Fibroblast of lung (primary cell): ENCODE measurements around the gene AGO1. TPM values are rescaled to one million over a fixed set of nuclear protein-coding genes. Genes with fewer than 3 reads are reported as not detected.
"Not testable (repeated sequence)": the region's sequence is repeated elsewhere in the genome, so short reads cannot be mapped to it uniquely, and the experiment has no call there.

Source experiments
- DNase-seq, 2 donors: peaks; one replicate each; pipeline versions ENCODE4 v3.0.0 to v3.0.0-alpha.2; 2010; ENCODE audit warnings: low read depth in 2 of 2
- H2AFZ ChIP-seq: 2 replicates; pipeline ENCODE4 v1.5.1; 2012; ENCODE audit warnings: low read length, control low read depth, inconsistent platforms
- H3K27ac ChIP-seq: 2 replicates; pipeline ENCODE4 v1.5.1; 2011; ENCODE audit warnings: low read length, control low read depth; ENCODE audit not compliant: insufficient read depth
- H3K27me3 ChIP-seq: 2 replicates; pipeline ENCODE4 v1.5.1; 2011; ENCODE audit warnings: mild to moderate bottlenecking, low read length; ENCODE audit not compliant: control insufficient read depth, insufficient read depth
- H3K36me3 ChIP-seq: 2 replicates; pipeline ENCODE4 v1.5.1; 2011; ENCODE audit warnings: low read length; ENCODE audit not compliant: control insufficient read depth, insufficient read depth
- H3K4me1 ChIP-seq: 2 replicates; pipeline ENCODE4 v1.5.1; 2011; ENCODE audit warnings: low read length; ENCODE audit not compliant: control insufficient read depth, insufficient read depth; ENCODE audit errors: extremely low read depth
- H3K4me2 ChIP-seq: 2 replicates; pipeline ENCODE4 v1.5.1; 2011; ENCODE audit warnings: low read length, control low read depth; ENCODE audit not compliant: insufficient read depth; ENCODE audit errors: extremely low read depth
- H3K4me3 ChIP-seq, 4 experiments: fragments of 200-600 bp in 1 of 4; sonication (generic) in 1 of 4; replicated peaks in 1 of 4; 2 replicates each; pipeline ENCODE4 v1.5.1; 2011 to 2016; ENCODE audit warnings: low read length in 4 of 4, low read depth in 3 of 4, mild to moderate bottlenecking in 3 of 4, control low read depth in 2 of 4, inconsistent platforms in 1 of 4, mixed read lengths in 1 of 4; ENCODE audit not compliant: insufficient read depth in 1 of 4; ENCODE audit errors: control extremely low read depth in 1 of 4
- H3K79me2 ChIP-seq: 2 replicates; pipeline ENCODE4 v1.5.1; 2012; ENCODE audit warnings: mild to moderate bottlenecking, low read length, inconsistent platforms; ENCODE audit not compliant: control insufficient read depth, insufficient read depth
- H3K9ac ChIP-seq: 2 replicates; pipeline ENCODE4 v1.5.1; 2011; ENCODE audit warnings: mild to moderate bottlenecking, low read length, control low read depth; ENCODE audit not compliant: insufficient read depth
- H3K9me3 ChIP-seq: 2 replicates; pipeline ENCODE4 v1.5.1; 2012; ENCODE audit warnings: low read depth, low read length; ENCODE audit not compliant: control insufficient read depth, insufficient read depth
- H4K20me1 ChIP-seq: 2 replicates; pipeline ENCODE4 v1.5.1; 2011; ENCODE audit warnings: low read length; ENCODE audit not compliant: control insufficient read depth, insufficient read depth; ENCODE audit errors: extremely low read depth
- CTCF ChIP-seq, 2 donors: IDR thresholded peaks in 1 of 2; conservative IDR thresholded peaks in 1 of 2; 1 replicate in 1 of 2; 2 replicates in 1 of 2; pipeline ENCODE4 v1.5.1; 2011 to 2012; ENCODE audit warnings: low read length in 2 of 2, control low read depth in 1 of 2, inconsistent platforms in 1 of 2, low read depth in 1 of 2, mild to moderate bottlenecking in 1 of 2
- EZH2 ChIP-seq: IDR thresholded peaks from 2 replicates; pipeline ENCODE4 v1.5.1; 2012; ENCODE audit warnings: low read length, control low read depth, mild to moderate bottlenecking; ENCODE audit errors: missing control alignments
- polyA plus RNA-seq, 2 donors: library from polyadenylated mRNA; depleted of rRNA in 1 of 2; stranded (reverse) in 1 of 2; unstranded in 1 of 2; fragments of >200 nt; gene quantifications; 2 replicates each; pipeline ENCODE4 v1.2.1, GENCODE V29; 2011 to 2012; ENCODE audit warnings: missing spikeins in 1 of 2
- total RNA-seq: library from RNA; depleted of rRNA; stranded (reverse); fragments of >200 nt; gene quantifications from 2 replicates; pipeline ENCODE4 v1.2.1, GENCODE V29; 2014

The AGO1 gene
- total and polyA plus RNA-seq, 2 donors (not counting 1 experiment from before 2014, with no cell fraction given) = 7.6 to 12.8 TPM

DNA sequence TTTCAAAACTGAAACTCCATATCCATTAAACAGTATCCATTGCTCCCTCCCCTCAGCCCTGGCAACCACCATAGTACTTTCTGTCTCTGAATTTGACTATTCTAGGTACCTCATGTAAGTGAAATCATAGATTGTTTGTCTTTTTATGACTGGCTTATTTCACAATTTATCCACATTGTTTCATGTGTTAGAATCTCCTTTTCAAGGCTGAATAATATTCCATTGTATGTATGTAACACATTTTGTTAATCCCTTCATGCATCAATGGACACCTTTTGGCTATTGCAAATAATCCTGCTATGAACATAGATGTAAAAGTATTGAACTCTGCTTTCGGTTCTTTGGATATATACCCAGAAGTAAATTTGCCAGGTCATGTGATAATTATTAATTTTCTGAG, 85.4 kb downstream of the AGO1 start:
- no peak overlapping the region for H3K4me2 ChIP-seq
- no peak overlapping the region for H2AFZ ChIP-seq
- no peak overlapping the region for H3K4me3 ChIP-seq
- no peak overlapping the region for H3K9ac ChIP-seq
- no peaks in the 10 kb centered on the region for H3K27me3 ChIP-seq
- no peaks in the 10 kb centered on the region for H3K4me1 ChIP-seq
- H3K36me3 ChIP-seq = peaks cover 2% of the 10 kb centered on the region
- DNase-seq = no peak
- no peaks in the 10 kb centered on the region for H3K9me3 ChIP-seq
- no peaks in the 10 kb centered on the region for H3K79me2 ChIP-seq
- no peaks in the 10 kb centered on the region for H4K20me1 ChIP-seq
- no peak overlapping the region for H3K27ac ChIP-seq
- TF ChIP-seq EZH2 (no peak), CTCF (conservative IDR thresholded peaks at IDR 0.05 in 1 of 2, IDR thresholded peaks at IDR 0.05 in 1 of 2; ENCODE audit: low read depth in 1 of 2, low read length in 2 of 2) (no peak)

DNA sequence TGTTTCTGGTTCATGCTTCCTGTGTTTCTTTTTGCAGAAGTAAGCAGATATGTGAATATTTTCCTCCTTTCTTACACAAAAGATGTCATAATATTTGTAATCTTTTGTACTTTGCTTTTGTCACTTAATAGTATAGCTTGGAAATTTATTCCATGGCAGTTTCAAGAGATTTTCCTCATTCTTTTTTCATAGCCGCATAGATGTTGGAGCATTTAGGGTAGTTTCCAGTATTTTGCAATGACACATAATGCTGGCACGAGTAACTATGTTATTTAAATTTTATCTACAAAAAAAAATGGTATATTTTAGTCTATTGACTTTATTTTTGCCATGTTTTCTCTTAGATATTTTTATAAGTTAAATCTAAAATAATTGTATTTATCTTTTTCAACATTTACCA, 88.6 kb downstream of the AGO1 start:
- DNase-seq = no peak
- Histone ChIP-seq H3K27ac (no peak overlapping the region), H4K20me1 (no peaks in the 10 kb centered on the region), H3K36me3 (peaks cover 2% of the 10 kb centered on the region), H3K27me3 (no peaks in the 10 kb centered on the region), H2AFZ (no peak overlapping the region), H3K4me1 (no peaks in the 10 kb centered on the region), H3K4me3 (no peak overlapping the region), H3K4me2 (no peak overlapping the region), H3K9me3 (no peaks in the 10 kb centered on the region), H3K9ac (no peak overlapping the region), H3K79me2 (no peaks in the 10 kb centered on the region)
- TF ChIP-seq CTCF (conservative IDR thresholded peaks at IDR 0.05 in 1 of 2, IDR thresholded peaks at IDR 0.05 in 1 of 2; ENCODE audit: low read depth in 1 of 2, low read length in 2 of 2) (no peak), EZH2 (no peak)

- DNase-seq = peak in 1 of 2 donors; percentile 11
- H3K4me1 ChIP-seq, H3K79me2 ChIP-seq, H4K20me1 ChIP-seq, H3K9me3 ChIP-seq, H3K27ac ChIP-seq, H3K4me3 ChIP-seq, H3K4me2 ChIP-seq, H3K9ac ChIP-seq, H3K27me3 ChIP-seq, H3K36me3 ChIP-seq, H2AFZ ChIP-seq: not testable (repeated sequence)
Measured at GRCh38 chr1:35972631-35973030, 89.6 kb downstream of the AGO1 start.
